ENCODE data around the gene LTK.
A peak's percentile ranks its signal among the peaks of the same experiment; 100 is the strongest.

Gene LTK

DNA sequence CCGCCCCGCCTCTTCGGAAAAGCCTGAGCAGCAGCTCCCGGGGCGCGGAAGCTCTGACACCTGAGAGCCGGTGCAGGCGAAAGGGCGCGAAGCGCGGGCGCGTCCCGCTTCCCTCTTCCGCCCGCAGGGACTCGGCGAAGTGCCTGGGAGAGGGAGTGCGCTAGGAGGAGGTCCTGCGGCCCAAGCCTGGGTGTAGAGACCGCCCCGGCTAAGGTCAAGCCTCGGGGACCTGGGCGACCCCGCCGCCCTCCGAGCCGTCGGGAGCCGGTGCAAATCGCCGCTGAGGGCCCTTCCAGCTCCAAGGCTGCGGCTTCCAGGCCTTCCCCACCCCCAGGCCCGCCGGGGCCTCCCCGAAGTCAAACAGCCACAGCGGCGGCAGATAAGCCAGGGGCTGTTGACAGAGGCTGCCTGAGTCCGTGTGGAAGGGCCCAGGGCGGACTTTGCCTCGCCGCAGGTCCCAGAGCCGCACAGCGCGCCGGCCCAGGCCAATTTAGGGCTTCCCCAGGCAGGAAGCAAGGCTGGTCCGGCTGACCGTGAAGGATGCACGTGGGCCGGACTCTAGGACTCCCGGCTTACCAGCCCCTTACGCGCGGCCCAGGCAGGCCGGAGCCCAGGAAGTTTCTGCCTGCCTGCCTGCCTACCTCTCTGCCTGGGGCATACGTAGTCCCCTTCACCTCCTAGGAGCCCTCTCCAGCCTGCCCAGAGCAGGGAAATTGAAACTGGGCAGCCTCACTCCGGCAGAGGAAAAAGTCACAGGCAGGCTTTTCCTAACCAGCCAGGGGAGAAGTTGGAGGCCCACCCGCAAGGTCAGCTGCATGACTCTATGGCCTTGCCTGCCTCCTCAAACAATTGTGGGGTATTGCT lies 17.7 kb downstream of the LTK start:
- DNase-seq, result no peak

GRCh38 chr15:41494922-41495735 lies 18.5 kb downstream of the LTK start:
- peak in 1 of 2 experiments; percentile 23 for DNase-seq

- peak; percentile 23 to 36 for DNase-seq
Observed at GRCh38 chr15:41494190-41494921, 19.3 kb downstream of the LTK start.

DNA sequence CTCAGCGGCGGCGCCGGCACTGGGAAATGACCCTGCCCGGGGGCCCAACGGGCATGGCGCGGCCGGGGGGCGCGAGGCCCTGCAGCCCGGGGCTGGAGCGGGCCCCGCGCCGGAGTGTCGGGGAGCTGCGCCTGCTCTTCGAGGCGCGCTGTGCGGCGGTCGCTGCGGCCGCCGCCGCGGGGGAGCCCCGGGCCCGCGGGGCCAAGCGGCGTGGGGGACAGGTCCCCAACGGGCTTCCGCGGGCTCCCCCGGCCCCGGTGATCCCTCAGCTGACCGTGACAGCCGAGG lies 19.8 kb downstream of the LTK start:
- no peak for DNase-seq

DNA sequence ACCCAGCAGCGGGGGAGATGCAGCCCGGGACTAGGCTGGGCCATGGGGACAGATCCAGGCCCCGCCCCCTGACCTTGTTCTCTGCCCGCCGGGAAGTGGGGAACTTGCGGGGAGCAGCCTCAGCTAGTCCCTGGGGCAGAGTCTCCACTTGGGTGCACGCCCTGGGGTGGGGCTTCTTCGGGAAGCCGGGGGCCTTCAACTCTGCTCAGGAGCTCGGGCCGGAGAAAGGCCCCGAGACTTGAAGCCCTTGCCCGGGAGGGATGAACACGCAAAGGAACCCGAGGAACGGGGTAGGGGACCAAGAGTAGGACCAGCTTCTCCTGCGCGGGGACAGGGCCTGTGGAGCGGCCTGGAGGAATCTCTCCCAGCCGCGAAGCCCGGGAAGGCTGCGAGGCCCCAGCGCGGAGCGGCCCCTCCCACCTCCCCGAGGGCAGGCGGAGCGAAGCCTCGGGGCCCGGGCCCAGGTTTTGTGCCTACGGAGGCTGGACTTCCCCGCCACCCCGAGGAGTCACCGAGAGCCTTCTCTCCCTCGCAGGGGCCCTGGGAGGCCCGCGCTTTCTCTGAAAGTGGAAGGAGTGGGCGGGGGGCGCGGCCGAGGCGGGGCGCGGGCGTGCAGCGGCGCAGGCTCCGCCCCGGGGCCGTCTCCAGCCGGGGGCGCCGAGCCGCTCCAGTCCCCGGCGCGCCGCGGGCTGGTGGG lies 20.3 kb downstream of the LTK start, which contains the start of gene ITPKA:
ITPKA (plus strand) TSS at position 670 of the 697 bp plus-strand sequence. CDS start 54 bp downstream, outside the sequence.
- DNase-seq, result peak; percentile 89 to 91

DNA sequence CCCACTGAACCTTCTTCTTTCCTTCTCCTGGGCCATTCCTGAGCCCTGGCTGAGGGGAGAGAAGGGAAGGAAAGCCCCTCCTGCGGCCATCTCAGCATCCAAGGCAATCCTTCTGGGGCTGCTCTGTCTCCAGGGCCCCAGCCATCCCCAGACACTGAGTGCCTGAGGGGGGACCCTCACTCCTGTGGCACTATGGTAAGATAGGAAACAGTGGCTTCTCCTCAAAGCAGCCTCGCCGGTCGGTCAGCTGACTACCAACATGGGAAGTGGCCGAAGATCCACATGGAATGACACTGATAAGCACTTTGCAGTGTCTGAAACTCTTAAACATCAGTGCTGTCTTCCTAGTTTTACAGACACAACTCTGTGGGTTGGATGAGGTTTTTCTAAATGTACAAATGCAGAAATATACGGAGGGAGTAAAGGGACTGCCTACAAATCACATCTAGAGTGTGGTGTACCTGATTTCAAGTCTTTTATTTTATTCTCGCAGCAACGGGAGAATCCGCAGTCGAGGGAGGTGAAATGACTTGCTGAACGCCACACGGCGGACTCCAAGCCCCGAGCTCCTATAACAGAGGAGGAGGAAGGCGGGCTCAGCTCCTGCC lies 20.9 kb downstream of the LTK start:
- DNase-seq, result no peak

GRCh38 chr15:41491889-41492288 lies 21.7 kb downstream of the LTK start:
- no peak for DNase-seq

DNA sequence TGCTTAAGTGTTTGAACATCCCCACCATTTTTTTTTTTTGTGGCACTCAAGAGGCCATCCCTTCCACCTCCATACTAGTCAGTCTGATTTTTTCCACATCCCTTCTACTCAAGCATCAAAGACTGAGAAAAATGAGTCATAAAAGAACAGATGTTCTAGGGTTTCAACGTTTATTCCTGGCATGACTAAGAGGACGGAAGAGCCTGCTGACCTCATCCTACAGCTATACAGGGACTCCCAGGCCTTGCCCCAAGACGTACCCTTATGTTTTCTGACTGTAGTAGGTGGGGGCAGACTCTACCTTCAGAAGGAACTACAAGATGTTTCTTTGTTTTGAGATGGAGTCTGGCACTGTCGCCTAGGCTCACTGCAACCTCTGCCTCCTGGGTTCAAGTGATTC lies 23.3 kb downstream of the LTK start:
- DNase-seq, result peak in 1 of 2 experiments; percentile 60

DNA sequence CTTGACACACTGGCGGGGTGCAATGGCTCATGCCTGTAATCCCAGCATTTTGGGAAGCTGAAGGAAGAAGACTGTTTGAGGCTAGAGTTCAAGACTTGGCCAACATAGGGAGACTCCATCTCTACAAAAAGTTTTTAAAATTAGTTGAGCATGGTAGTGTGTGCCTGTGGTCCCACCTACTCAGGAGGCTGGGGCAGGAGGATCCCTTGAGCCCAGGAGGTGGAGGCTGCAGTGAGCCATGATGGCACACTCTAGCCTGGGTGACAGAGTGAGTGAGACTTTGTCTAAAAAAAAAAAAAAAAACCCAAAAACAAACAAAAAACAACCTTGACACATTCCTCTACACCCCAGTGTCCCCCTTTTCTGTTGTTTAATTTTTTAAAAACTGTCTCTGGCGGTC lies 24.0 kb downstream of the LTK start:
- DNase-seq, result no peak

DNA sequence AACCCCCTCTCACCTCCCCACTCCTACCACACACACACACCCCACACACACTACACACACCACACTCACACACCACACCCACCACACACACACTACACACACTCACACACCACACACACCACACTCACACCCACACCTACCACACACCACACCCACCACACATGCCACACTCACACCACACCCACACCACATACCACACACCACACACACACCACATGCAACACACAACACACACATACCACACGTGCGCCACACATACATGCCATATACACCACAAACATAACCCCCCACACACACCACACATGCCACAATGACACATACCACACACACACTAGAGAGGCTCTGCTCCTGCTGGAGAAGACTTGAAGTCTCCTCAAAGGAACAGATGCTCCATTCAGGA lies 25.8 kb downstream of the LTK start:
- no peak for DNase-seq

- no peak for DNase-seq
Observed at GRCh38 chr15:41487381-41487780, 26.2 kb downstream of the LTK start.

DNA sequence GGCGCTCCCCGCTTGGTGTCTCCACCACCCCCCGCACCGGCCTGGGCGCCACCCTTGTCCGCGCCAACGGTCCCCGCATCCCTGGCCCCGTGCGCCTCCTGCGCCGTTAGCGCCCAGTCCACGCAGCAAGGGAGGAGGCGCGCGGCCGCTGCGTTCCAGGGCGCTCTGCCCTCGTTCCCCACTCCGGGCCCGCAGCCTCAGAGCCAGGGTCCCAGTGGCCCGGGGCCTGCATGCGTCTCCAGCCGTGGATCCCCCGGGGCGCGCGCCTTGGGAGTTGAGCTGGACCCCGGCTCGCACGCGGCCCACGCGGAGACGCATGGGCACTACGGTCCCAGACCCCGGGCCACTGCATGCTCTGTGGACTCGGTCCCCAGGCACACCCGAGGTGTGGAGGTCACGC lies 27.3 kb downstream of the LTK start:
- DNase-seq, result no peak

- DNase-seq, result no peak
Observed at GRCh38 chr15:41484937-41485625, 28.5 kb downstream of the LTK start.

GRCh38 chr15:41483519-41483918 lies 30.1 kb downstream of the LTK start:
- no peak for DNase-seq

DNA sequence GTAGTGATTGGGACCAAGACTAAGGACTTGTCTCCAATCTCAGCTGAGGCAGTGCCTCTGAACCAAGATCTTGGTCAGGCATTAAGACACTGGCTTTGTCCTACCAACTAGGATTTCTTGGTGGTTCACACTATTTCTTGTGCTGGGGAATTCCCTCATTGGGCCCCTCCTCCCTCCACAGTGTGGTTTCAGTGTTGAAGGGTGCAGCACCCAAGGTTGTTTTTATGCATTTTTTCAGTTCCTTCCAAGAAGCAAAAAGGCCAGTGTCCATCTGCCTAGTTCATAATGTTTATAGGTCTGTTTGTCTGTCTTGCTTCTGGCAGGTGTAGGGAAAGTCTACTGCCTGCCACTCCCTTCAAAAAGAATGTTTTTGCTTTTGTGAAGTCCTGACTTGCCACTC lies 30.5 kb downstream of the LTK start:
- DNase-seq, result no peak

GRCh38 chr15:41482110-41482877 lies 31.3 kb downstream of the LTK start:
- DNase-seq, result no peak

DNA sequence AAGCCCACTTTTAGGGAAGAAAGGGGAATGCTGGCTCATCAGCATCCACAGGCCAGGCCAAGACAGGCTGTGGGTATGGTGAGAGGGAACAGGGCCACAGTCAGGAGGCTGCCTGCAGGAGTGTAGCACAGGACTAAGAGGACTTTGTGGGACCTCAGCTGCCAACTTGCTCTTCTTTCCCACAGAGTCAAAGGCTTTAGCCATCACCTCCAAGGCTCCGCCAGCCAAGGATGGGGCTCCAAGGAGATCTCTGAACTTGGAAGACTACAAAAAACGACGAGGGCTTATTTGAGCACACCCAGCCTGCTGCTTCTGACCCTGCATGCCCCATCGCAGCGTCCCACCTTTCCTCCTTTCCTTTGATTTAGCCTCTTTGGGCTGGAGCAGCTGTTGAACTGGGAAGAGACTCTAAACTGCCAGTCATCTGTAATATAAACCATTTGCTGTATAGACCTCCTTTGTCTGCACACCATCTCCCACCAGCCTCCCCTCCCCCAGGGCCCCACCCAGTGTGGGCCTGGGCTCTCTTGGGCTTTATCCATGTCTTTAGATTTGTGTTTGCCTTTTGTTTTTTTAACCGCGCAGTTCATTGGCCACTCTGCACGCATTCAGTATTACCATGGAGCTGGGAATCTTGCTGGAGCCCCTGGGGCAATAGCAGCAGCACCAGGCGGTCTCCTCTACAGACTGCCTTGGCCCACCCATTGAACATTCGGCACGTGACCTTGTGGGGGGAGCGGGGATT lies 33.1 kb downstream of the LTK start:
- no peak for DNase-seq

DNA sequence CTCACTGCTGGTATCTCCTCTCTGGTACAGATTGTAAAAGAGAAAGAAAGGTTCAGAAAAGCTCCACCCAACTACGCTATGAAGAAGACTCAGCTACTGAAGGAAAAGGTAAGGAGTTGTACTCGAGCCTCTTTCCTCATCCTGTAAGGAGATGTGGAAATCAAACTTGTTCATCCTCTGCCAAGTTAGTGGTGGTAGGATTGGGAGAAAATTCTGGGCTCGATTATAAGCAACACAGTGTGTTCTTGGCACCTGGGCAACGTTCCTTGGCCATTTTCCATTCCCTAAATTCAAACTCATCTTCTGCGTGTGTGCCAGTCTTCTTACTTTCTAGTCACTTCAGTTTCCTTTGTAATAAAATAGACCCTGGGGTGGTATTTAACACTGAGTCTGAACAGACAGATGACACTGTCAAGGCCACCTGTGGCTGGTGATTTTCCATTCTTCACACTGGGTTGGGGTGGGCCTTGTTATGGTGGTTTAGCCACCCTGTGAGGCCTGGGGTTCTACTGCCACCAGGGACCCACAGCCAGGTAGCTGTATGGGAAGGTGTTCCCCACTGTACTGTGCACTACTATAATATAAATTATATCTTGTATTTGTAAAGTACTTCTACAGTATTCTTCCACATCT lies 37.1 kb downstream of the LTK start:
- DNase-seq, result no peak

DNA sequence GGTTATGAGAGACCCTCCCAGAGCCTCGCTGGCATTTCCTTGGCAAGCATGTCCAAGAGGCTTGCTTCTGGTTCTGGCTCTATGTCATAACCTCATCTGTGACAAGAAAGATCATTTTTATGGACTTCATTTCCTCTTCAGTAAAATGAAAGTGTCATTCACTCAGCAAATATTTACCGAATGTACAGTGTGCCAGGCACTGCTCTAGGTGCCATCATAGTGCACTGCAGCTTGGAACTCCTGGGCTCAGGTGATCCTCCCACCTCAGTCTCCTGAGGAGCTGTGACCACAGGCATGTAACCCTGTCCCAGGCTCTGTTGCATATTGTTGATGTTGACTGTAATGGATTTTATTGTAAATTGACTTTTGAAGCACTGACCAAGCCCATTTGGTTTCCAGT lies 38.7 kb downstream of the LTK start:
- no peak for DNase-seq

GRCh38 chr15:41474436-41474835 lies 39.2 kb downstream of the LTK start:
- no peak for DNase-seq
